Choroid plexus epithelial cell (primary cell): Measurements from ENCODE around the gene POMGNT2.
"Not testable (repeated sequence)": the region's sequence is repeated elsewhere in the genome, so short reads cannot be mapped to it uniquely, and the experiment has no call there.

Experiments used
- DNase-seq: peaks from one replicate; pipeline ENCODE4 v3.0.0-alpha.2; 2010; ENCODE audit warnings: low read depth
- H3K4me3 ChIP-seq: 2 replicates; pipeline ENCODE4 v1.5.1; 2011; ENCODE audit warnings: low read depth, mild to moderate bottlenecking, control low read depth, low read length, moderate library complexity
- CTCF ChIP-seq: conservative IDR thresholded peaks from 2 replicates; pipeline ENCODE4 v1.5.1; 2011; ENCODE audit warnings: low read depth, mild to moderate bottlenecking, control low read depth, inconsistent platforms, low read length, moderate library complexity

The POMGNT2 gene

GRCh38 chr3:43073116-43073835 is 32.6 kb downstream of the POMGNT2 start:
- no peak for DNase-seq
- no peak overlapping the region for H3K4me3 ChIP-seq
- no peak for TF ChIP-seq CTCF

GRCh38 chr3:43072361-43072760 is 33.5 kb downstream of the POMGNT2 start:
- TF ChIP-seq CTCF, result no peak
- no peak for DNase-seq
- H3K4me3 ChIP-seq, result no peak overlapping the region

- no peak overlapping the region for H3K4me3 ChIP-seq
- DNase-seq, result peak; percentile 7
- peak; percentile 61 for TF ChIP-seq CTCF
Observed at GRCh38 chr3:43071313-43071893, 34.5 kb downstream of the POMGNT2 start.

GRCh38 chr3:43070670-43071069 is 35.2 kb downstream of the POMGNT2 start:
- H3K4me3 ChIP-seq, DNase-seq: not testable (repeated sequence)

- DNase-seq, result no peak
- no peak for TF ChIP-seq CTCF
- H3K4me3 ChIP-seq, result no peak overlapping the region
Observed at GRCh38 chr3:43063114-43063513, 42.8 kb downstream of the POMGNT2 start.

- peak; percentile 7 for DNase-seq
- no peak for TF ChIP-seq CTCF
- no peak overlapping the region for H3K4me3 ChIP-seq
Observed at GRCh38 chr3:43062564-43063040, 43.3 kb downstream of the POMGNT2 start.

GRCh38 chr3:43062040-43062563 is 43.8 kb downstream of the POMGNT2 start:
- H3K4me3 ChIP-seq, result no peak overlapping the region
- no peak for DNase-seq
- no peak for TF ChIP-seq CTCF
